Occipital lobe (tissue), 1 donor: ENCODE data around the gene CNP. TPM values are rescaled to one million over a fixed set of nuclear protein-coding genes. Genes with fewer than 3 reads are reported as not detected.

Experiments used
- total RNA-seq: library from RNA; depleted of rRNA; stranded (reverse); fragments of >200 nt; gene quantifications from one replicate; pipeline ENCODE4 v1.2.3, GENCODE V29; 2014

The CNP gene
- total RNA-seq, 1 donor from 2014 or later: 40.7 TPM

Other genes with a start within 250 kb of the CNP start
- gene HAP1, start 232.2 kb upstream of the CNP start, total RNA-seq: 0.16 TPM
- 37.4 TPM for gene JUP, start 180.1 kb upstream of the CNP start, total RNA-seq
- 10.3 TPM for gene P3H4, start 154.8 kb upstream of the CNP start, total RNA-seq
- 11.2 TPM for gene FKBP10, start 153.8 kb upstream of the CNP start, total RNA-seq
- gene NT5C3B, start 130.6 kb upstream of the CNP start, total RNA-seq: 85.8 TPM
- gene KLHL10, start 129.0 kb upstream of the CNP start, total RNA-seq: not detected
- gene KLHL11, start 101.4 kb upstream of the CNP start, total RNA-seq: 74.9 TPM
- 118 TPM for gene ACLY, start 47.8 kb upstream of the CNP start, total RNA-seq
- 1.6 TPM for gene ODAD4, start 36.2 kb upstream of the CNP start, total RNA-seq
- gene DNAJC7, start 50.6 kb downstream of the CNP start, total RNA-seq: 78.0 TPM
- 31.5 TPM for gene NKIRAS2, start 53.3 kb downstream of the CNP start, total RNA-seq
- gene C17orf113, start 83.8 kb downstream of the CNP start, total RNA-seq: 3.7 TPM
- gene ZNF385C, start 131.7 kb downstream of the CNP start, total RNA-seq: 0.31 TPM
- gene DHX58, start 145.9 kb downstream of the CNP start, total RNA-seq: 1.1 TPM
- 9.0 TPM for gene KAT2A, start 154.6 kb downstream of the CNP start, total RNA-seq
- gene HSPB9, start 156.0 kb downstream of the CNP start, total RNA-seq: not detected
- 35.1 TPM for gene RAB5C, start 188.2 kb downstream of the CNP start, total RNA-seq
- gene KCNH4, start 214.3 kb downstream of the CNP start, total RNA-seq: 0.31 TPM
- not detected for gene HCRT, start 218.7 kb downstream of the CNP start, total RNA-seq
- gene GHDC, start 227.7 kb downstream of the CNP start, total RNA-seq: 5.5 TPM